Osteocyte (in vitro differentiated cells): ENCODE results near the gene KLHDC1. TPM values are rescaled to one million over a fixed set of nuclear protein-coding genes. Genes with fewer than 3 reads are reported as not detected.

ENCODE experiments used
- DNase-seq: peaks from one replicate; pipeline ENCODE4 v3.0.0; 2021; ENCODE audit warnings: mixed read lengths; ENCODE audit not compliant: unreplicated experiment; ENCODE audit errors: extremely low spot score
- H3K27ac Mint-ChIP-seq: one replicate; pipeline ENCODE4 v1.8.0; 2021; ENCODE audit warnings: mild to moderate bottlenecking, mixed read lengths; ENCODE audit not compliant: unreplicated experiment
- H3K27me3 Mint-ChIP-seq: one replicate; pipeline ENCODE4 v1.8.0; 2021; ENCODE audit warnings: mixed read lengths; ENCODE audit not compliant: unreplicated experiment
- H3K36me3 Mint-ChIP-seq: one replicate; pipeline ENCODE4 v1.8.0; 2021; ENCODE audit warnings: mixed read lengths; ENCODE audit not compliant: unreplicated experiment
- H3K4me1 Mint-ChIP-seq: one replicate; pipeline ENCODE4 v1.8.0; 2021; ENCODE audit warnings: mixed read lengths; ENCODE audit not compliant: unreplicated experiment
- H3K4me3 Mint-ChIP-seq: one replicate; pipeline ENCODE4 v1.8.0; 2021; ENCODE audit warnings: mild to moderate bottlenecking, moderate library complexity, mixed read lengths; ENCODE audit not compliant: unreplicated experiment
- H3K9me3 Mint-ChIP-seq: one replicate; pipeline ENCODE4 v1.8.0; 2021; ENCODE audit warnings: mixed read lengths; ENCODE audit not compliant: unreplicated experiment
- CTCF ChIP-seq: fragments of 200-600 bp; sonication (generic); IDR thresholded peaks from 2 replicates; pipeline ENCODE4 v1.5.0; 2021; ENCODE audit warnings: antibody characterized with exemption, mild to moderate bottlenecking, moderate library complexity
- total RNA-seq: library from RNA; stranded (reverse); gene quantifications from 2 replicates; pipeline ENCODE4 v1.2.1, GENCODE V29; 2021

Gene KLHDC1
- total RNA-seq, 1 donor from 2014 or later: 5.8 TPM

DNA sequence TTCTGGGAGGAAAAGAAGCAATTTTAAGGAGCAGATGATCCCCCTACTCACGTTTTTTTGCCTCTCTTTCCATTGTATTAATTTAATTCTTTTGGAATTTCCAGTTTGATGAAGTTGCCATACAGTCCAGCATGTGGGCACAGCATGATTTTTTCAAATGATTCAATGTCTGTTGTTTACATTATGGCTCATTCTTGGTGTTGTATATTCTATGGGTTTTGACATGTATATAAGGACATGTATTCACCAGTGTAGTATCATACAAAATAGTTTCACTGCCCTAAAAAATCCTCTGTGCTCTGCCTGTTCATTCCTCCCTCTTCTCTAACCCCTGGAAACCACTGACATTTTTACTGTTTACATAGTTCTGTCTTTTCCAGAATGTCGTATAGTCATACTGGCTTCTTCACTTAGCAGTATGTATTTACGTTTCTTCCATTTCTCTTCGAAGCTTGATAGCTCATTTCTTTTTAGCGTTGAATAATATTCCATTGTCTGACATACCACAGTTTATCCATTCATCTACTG is 61.7 kb downstream of the KLHDC1 start:
- TF ChIP-seq CTCF: no peak

DNA sequence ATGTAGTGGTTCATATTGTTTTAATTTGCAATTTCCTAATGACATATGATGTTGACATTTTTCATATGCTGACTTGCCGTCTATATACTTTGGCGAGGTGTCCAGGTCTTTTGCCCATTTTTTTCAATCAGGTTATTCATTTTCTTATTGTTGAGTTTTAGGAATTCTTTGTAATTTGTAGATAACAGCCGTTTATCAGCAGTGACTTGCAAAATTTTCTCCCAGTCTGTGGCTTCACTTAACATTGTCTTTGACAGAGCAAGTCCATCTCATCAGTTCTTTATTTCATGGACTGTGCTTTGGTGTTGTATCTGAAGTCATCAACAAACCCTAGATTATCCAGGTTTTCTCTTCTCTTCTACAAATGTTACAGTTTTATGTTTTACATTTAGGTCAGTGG is 62.5 kb downstream of the KLHDC1 start:
- no peak for DNase-seq
- Mint-ChIP-seq H3K4me3 (no peak overlapping the region), H3K27me3 (peaks cover 7% of the 10 kb centered on the region), H3K36me3 (peaks cover 2% of the 10 kb centered on the region), H3K9me3 (no peaks in the 10 kb centered on the region), H3K4me1 (peaks cover 3% of the 10 kb centered on the region), H3K27ac (no peak overlapping the region)
- no peak for TF ChIP-seq CTCF

More for the DNA sequence above, 61.7 kb downstream of the KLHDC1 start:
- Mint-ChIP-seq H3K4me3 (no peak overlapping the region), H3K36me3 (peaks cover 3% of the 10 kb centered on the region), H3K27ac (no peak overlapping the region), H3K27me3 (peaks cover 3% of the 10 kb centered on the region), H3K9me3 (no peaks in the 10 kb centered on the region), H3K4me1 (peaks cover 3% of the 10 kb centered on the region)
- no peak for DNase-seq

DNA sequence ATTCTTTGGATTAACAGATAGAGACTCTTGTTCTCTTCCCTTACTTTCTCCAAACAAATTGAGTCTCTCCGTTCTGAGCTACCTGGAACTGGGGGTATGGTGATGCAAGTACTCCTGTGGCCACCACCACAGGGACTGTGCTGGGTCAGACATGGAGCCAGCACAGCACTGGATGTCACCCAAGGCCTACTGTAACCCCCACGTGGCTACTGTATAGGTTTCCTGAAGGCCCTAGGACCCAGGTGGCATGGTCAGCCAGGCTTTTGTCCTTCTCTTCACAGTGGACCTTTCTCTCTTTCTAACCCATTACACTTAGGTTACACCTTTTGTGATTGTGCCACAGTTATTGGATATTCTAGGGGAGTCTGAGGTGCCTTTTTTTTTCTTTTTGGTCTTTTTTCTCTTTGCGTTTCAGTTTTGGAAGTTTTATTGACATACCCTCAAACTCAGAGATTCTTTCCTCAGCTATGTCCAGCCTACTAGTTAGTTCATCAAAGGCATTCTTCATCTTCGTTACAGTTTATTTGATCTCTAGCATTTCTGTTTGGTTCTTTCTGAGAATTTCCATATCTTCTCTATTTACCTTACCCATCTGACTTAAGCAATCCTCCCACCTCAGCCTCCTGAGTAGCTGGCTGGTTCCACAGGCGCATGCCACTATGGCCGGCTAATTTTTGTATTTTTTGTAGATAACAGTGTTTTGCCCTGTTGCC is 69.1 kb downstream of the KLHDC1 start:
- TF ChIP-seq CTCF: no peak
- H3K27ac Mint-ChIP-seq: no peak overlapping the region
- peaks cover 7% of the 10 kb centered on the region for H3K27me3 Mint-ChIP-seq
- no peak for DNase-seq
- peaks cover 2% of the 10 kb centered on the region for H3K36me3 Mint-ChIP-seq
- no peak overlapping the region for H3K4me3 Mint-ChIP-seq
- no peaks in the 10 kb centered on the region for H3K9me3 Mint-ChIP-seq
- H3K4me1 Mint-ChIP-seq: peaks cover 4% of the 10 kb centered on the region

DNA sequence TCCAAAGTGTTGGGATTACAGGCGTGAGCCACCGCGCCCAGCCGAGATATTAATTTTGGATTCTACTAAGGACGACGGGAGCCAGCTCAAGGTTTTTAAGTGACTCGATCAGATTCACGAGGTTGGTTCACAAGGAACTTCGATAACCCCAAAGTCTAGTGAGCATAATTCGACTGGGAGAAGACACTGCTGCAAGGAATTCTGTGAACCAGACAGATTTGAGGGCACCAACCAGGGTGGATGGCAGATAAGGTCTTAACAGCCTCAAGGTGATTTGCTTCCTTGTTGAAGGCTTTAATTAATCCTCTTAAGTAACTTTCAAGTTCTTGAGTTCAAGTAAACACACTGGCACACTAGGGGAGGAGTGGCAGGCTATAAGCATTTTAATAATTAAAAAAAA is 73.9 kb downstream of the KLHDC1 start:
- peak overlapping the region; percentile 99 for H3K27ac Mint-ChIP-seq
- H3K4me3 Mint-ChIP-seq: peak overlapping the region; percentile 89
- TF ChIP-seq CTCF: no peak
- peaks cover 37% of the 10 kb centered on the region for H3K4me1 Mint-ChIP-seq
- H3K36me3 Mint-ChIP-seq: peaks cover 4% of the 10 kb centered on the region
- H3K9me3 Mint-ChIP-seq: no peaks in the 10 kb centered on the region
- no peak for DNase-seq
- H3K27me3 Mint-ChIP-seq: no peaks in the 10 kb centered on the region

- no peak for DNase-seq
- H3K4me3 Mint-ChIP-seq: peak overlapping the region; percentile 89
- no peaks in the 10 kb centered on the region for H3K9me3 Mint-ChIP-seq
- H3K4me1 Mint-ChIP-seq: peaks cover 37% of the 10 kb centered on the region
- TF ChIP-seq CTCF: no peak
- H3K27ac Mint-ChIP-seq: peak overlapping the region; percentile 99
- H3K36me3 Mint-ChIP-seq: peaks cover 7% of the 10 kb centered on the region
- H3K27me3 Mint-ChIP-seq: no peaks in the 10 kb centered on the region
Observed at GRCh38 chr14:49767270-49767570, 74.3 kb downstream of the KLHDC1 start.
